ENCODE measurements around the gene HMSD.
"Not testable (repeated sequence)": the region's sequence is repeated elsewhere in the genome, so short reads cannot be mapped to it uniquely, and the experiment has no call there.

HMSD gene

DNA sequence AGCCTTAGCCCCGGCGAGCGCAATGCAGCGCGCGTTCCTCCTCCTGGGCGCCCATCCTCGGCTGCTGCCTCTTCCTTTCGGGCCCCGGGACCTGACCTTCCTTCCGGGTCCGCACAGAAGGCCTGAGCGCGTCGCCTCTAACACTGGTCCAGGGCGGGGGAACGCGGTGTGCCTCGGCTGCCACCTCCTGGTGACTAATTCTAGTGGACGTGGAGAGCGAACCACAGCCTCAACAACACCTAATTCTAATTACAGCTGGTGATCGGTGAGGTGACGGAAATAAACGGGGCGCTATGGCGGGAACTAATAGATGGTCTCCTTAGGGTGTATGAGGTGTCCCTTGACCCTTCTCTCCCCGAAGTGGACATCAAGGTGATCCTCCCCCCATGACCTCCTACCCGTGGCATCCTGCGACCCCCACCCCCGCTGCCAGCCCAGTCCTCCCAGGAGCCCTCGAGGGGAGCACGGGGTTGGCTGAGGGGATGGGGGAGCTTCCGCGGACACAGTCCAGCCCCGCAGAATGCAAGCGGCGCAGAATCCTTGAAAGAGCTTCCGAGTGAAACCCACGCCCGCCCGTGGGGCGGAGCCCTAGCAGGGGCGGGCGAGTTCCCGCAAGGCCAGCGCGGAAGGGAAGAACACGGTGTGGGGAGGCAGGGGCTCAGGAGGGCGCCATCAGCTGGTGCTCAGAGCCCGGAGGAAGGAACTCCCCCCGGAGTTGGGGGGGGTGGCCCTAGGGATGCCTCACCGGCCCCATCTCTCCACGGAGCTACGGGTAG is 12.8 kb upstream of the HMSD start:
- Mint-ChIP-seq H3K4me3 (peak overlapping the region; percentile 58), H3K36me3 (no peaks in the 10 kb centered on the region)
- CTCF ChIA-PET, result interaction anchor here (0.6 to 3.6 kb wide), 24 partner anchors 8 to 1166 kb away, joined by 3 to 25 read pairs (median 4); no protein-coding TSS in a partner anchor

DNA sequence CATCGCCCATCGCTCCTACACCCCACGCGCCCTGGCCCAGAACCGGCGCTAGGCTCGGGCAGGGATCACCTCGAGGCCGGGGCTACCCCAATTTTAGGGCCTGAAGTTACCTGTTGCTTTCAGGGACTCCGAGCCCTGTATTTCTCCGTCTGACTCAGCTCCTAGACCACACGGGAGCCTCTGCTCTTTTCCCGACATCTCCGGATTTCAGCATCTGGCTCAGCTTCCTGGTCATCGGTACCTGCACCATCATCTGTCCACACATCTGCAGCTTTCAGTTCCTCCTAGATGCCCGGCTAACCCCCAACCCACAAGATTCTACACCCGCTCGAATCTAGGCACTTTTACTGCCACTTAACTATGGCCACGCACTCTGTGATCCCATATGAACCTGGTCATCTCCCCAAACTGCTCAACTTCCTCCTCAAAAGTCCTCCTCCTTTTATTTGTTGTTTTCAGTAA is 12.1 kb upstream of the HMSD start:
- Mint-ChIP-seq H3K36me3 (no peaks in the 10 kb centered on the region), H3K4me3 (no peak overlapping the region), H3K4me1 (peaks cover 3% of the 10 kb centered on the region), H3K9me3 (no peaks in the 10 kb centered on the region), H3K27ac (no peak overlapping the region), H3K27me3 (peaks cover 8% of the 10 kb centered on the region)
- no peak for DNase-seq
- CTCF ChIA-PET, result interaction anchor here (0.8 to 3.6 kb wide), 15 partner anchors 11 to 422 kb away, joined by 3 to 25 read pairs (median 5); no protein-coding TSS in a partner anchor

More for the DNA sequence above, 12.8 kb upstream of the HMSD start:
- Mint-ChIP-seq H3K4me1 (peaks cover 3% of the 10 kb centered on the region), H3K9me3 (no peaks in the 10 kb centered on the region), H3K27ac (no peak overlapping the region), H3K27me3 (peaks cover 8% of the 10 kb centered on the region)
- DNase-seq, result peak; percentile 75

DNA sequence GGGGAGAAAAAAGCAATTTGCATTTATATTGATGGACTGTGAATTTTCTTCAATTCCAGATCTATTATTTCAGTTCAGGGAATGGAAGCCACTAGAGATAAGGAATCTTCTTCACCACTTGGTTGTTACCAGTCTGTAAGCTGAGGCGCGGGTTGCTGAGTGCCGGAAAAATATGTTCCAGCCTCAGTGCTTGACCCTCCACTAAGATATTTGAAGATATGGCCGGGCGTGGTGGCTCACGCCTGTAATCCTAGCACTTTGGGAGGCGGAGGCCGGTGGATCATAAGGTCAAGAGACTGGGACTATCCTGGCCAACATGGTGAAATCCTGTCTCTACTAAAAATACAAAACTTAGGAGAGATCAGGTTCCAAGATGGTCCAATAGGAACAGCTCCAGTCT is 9.1 kb upstream of the HMSD start:
- H3K4me3 Mint-ChIP-seq, result no peak overlapping the region
- H3K27ac Mint-ChIP-seq, result no peak overlapping the region
- no peaks in the 10 kb centered on the region for H3K36me3 Mint-ChIP-seq
- no peak for DNase-seq
- H3K27me3 Mint-ChIP-seq, result peaks cover 2% of the 10 kb centered on the region
- H3K4me1 Mint-ChIP-seq, result peaks cover 3% of the 10 kb centered on the region
- CTCF ChIA-PET, result no interaction called here
- no peaks in the 10 kb centered on the region for H3K9me3 Mint-ChIP-seq

DNA sequence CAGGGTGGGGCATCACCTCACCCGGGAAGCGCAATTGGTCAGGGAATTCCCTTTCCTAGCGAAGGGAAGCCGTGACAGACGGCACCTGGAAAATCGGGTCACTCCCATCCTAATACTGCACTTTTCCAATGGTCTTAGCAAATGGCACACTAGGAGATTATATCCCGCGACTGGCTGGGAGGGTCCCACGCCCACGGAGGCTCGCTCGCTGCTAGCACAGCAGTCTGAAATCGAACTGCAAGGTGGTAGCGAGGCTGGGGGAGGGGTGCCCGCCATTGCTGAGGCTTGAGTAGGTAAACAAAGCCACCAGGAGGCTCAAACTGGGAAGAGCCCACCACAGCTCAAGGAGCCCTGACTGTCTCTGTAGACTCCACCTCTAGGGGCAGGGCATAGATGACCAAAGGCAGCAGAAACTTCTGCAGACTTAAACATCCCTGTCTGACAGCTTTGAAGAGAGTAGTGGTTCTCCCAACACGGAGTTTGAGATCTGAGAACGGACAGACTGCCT is 8.5 kb upstream of the HMSD start:
- CTCF ChIA-PET, H3K27ac Mint-ChIP-seq, H3K27me3 Mint-ChIP-seq: not testable (repeated sequence)

DNA sequence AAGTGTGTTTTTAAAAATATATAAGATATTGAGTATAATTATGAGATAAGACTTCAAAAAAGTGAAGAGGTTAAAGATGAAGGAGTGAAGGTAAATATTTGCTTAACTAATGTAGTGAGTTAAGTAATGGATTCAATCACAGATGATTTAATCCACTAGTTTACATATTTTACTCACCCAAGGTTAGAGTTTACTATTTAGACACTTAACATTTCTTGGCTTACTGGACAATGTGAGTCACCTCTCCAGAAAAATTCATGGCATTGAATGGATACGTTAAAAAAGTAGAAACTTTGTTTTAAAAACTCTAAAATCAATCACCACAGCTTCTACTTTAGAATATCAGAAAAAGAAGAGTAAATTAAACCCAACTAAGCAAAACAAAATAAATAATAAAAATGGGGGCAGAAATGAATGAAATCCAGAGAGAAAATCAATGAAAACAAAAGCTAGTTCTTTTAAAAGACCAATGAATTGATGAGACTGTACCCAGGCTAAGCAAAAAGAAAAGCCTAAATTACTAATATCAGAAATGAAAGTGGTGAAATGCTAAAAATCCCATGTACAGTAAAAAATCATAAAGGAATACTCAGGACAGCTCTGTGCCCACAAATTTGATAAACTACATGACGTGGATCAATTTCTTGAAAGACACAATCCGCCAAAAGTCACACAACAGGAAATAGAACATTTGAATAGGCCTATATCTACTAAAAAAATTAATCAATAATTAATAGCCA is 1.9 kb upstream of the HMSD start:
- CTCF ChIA-PET, result interaction anchor here (1.0 to 2.1 kb wide), 2 partner anchors 11 to 17 kb away, joined by 3 to 6 read pairs; no protein-coding TSS in a partner anchor
- no peak overlapping the region for H3K4me3 Mint-ChIP-seq
- no peaks in the 10 kb centered on the region for H3K9me3 Mint-ChIP-seq
- H3K36me3 Mint-ChIP-seq, result no peaks in the 10 kb centered on the region
- H3K4me1 Mint-ChIP-seq, result peaks cover 27% of the 10 kb centered on the region
- no peak overlapping the region for H3K27ac Mint-ChIP-seq
- H3K27me3 Mint-ChIP-seq, result peaks cover 6% of the 10 kb centered on the region
- no peak for DNase-seq

More for the DNA sequence above, 8.5 kb upstream of the HMSD start:
- not testable (repeated sequence) for H3K9me3 Mint-ChIP-seq, H3K4me3 Mint-ChIP-seq, DNase-seq, H3K36me3 Mint-ChIP-seq, H3K4me1 Mint-ChIP-seq

DNA sequence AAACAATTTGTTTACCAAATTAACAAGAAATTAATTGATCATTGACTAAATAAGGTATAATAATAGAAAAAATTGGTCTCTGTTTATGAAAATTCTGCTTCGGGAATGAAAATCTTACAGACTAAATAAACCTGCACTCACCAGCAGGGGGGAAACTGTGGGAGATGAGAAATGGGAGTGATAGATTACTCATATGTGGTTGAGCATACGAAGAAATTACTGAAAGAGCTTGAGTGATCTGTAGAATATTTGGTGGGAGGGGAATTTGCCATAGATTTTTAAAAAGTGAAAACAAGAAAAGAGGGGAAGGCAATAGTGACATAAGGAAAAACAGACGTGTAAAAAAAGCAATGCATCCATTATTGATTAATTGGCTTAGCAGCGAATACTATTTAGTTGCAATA is 2.2 kb downstream of the HMSD start:
- H3K9me3 Mint-ChIP-seq, result no peaks in the 10 kb centered on the region
- no peak for DNase-seq
- H3K27ac Mint-ChIP-seq, result no peak overlapping the region
- peaks cover 9% of the 10 kb centered on the region for H3K27me3 Mint-ChIP-seq
- CTCF ChIA-PET, result interaction anchor here (0.6 to 1.3 kb wide), 3 partner anchors 12 to 218 kb away, joined by 5 to 11 read pairs (median 6); no protein-coding TSS in a partner anchor
- H3K36me3 Mint-ChIP-seq, result no peaks in the 10 kb centered on the region
- H3K4me3 Mint-ChIP-seq, result no peak overlapping the region
- H3K4me1 Mint-ChIP-seq, result peaks cover 27% of the 10 kb centered on the region

DNA sequence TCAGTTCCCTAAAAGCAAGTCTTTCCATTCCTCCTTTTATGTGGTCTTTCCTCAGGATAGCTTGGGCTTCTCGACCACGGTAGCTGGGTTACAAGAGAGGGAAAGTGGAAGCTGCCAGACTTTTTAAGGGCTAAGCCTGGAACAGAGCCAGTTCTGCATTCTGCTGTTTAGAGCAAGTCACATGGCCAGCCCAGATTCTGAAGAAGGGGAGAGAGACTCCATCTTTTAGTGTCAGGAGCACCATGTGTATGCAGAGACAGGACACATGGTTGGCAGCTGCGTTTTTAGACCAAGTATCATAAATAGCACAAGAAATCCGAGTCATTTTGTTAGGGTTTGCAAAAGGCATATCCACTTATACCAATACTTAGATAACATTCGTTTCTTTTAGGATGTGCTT is 4.7 kb downstream of the HMSD start:
- no peaks in the 10 kb centered on the region for H3K36me3 Mint-ChIP-seq
- DNase-seq, result no peak
- H3K4me1 Mint-ChIP-seq, result peaks cover 18% of the 10 kb centered on the region
- no peaks in the 10 kb centered on the region for H3K9me3 Mint-ChIP-seq
- no peak overlapping the region for H3K27ac Mint-ChIP-seq
- peaks cover 9% of the 10 kb centered on the region for H3K27me3 Mint-ChIP-seq
- H3K4me3 Mint-ChIP-seq, result no peak overlapping the region
- CTCF ChIA-PET, result interaction anchor here (0.6 to 4.0 kb wide), 3 partner anchors 10 to 36 kb away, joined by 4 to 26 read pairs (median 6); no protein-coding TSS in a partner anchor

DNA sequence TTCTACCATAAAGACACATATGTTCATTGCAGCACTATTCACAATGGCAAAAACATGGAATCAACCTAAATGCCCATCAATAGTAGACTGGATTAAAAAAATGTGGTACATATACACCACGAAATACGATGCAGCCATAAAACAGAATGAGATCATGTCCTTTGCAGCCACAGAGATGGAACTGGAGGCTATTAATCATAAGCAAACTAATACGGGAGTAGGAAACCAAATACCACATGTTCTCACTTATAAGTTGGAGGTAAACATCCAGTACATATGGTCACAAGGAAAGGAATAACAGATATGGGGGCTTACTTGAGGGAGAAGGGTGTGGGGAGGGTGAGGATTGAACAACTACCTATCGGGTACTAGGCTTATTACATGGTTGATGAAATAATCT is 7.7 kb downstream of the HMSD start:
- H3K27me3 Mint-ChIP-seq, result peaks cover 3% of the 10 kb centered on the region
- H3K36me3 Mint-ChIP-seq, result no peaks in the 10 kb centered on the region
- no peak overlapping the region for H3K27ac Mint-ChIP-seq
- DNase-seq, result no peak
- H3K4me1 Mint-ChIP-seq, result no peaks in the 10 kb centered on the region
- no peaks in the 10 kb centered on the region for H3K9me3 Mint-ChIP-seq
- H3K4me3 Mint-ChIP-seq, result no peak overlapping the region
- CTCF ChIA-PET, result no interaction called here

DNA sequence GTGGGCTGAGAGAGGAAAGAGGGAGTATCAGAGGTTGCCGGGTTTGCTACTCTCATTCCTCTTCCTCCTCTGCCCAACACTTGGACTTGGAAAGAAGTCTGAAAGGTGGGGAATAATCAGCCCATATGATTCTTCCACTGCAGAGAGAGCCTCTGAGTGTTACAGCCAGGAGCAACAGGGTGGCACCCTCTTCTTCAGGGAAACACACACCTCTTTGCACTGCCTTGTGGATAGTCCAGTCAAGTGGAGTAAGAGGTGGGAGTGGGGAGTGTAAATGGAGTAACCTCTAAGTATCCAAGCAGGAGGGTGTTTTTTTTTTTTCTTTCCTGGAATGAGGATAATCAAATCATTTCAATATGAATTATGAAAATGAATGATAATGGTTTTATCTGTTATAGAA is 11.8 kb downstream of the HMSD start:
- H3K27me3 Mint-ChIP-seq, result peaks cover 12% of the 10 kb centered on the region
- CTCF ChIA-PET, result interaction anchor here (1.0 to 6.3 kb wide), 5 partner anchors 14 to 442 kb away, joined by 3 to 56 read pairs (median 6); no protein-coding TSS in a partner anchor
- no peak overlapping the region for H3K4me3 Mint-ChIP-seq
- H3K4me1 Mint-ChIP-seq, result no peaks in the 10 kb centered on the region
- H3K36me3 Mint-ChIP-seq, result no peaks in the 10 kb centered on the region
- H3K27ac Mint-ChIP-seq, result no peak overlapping the region
- no peaks in the 10 kb centered on the region for H3K9me3 Mint-ChIP-seq
- no peak for DNase-seq

DNA sequence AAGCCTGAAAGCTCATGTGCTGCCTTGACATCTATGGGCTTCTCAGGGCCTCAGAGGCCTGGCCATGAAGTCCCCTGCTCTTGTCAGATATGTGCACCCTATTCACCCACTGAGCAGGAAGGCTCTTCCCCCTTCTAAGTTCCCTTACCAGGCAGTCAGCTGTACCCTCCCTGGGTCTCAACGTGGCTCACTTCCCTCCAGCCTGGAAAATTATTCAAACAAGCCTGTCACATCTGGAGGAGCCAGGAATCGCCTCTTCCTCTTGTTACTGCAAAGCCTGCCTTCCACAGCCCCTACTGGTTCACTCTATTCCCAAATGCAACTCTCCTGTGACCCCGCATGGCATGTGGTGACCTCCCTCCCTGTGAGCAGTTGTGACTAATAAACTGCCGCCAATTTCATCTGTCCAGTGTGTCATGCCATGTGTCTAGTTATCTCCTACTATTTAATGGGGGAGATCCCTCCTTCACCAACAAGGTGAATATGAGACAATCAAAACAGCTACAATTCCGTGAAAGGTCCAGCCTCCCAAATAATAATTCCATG is 12.4 kb downstream of the HMSD start:
- CTCF ChIA-PET, result interaction anchor here (1.0 to 6.3 kb wide), 6 partner anchors 8 to 34 kb away, joined by 3 to 56 read pairs (median 6); partner anchors contain the start of gene SERPINB8
- no peak for DNase-seq
- Mint-ChIP-seq H3K4me3 (no peak overlapping the region), H3K9me3 (no peaks in the 10 kb centered on the region), H3K36me3 (no peaks in the 10 kb centered on the region), H3K27ac (no peak overlapping the region), H3K4me1 (no peaks in the 10 kb centered on the region), H3K27me3 (peaks cover 12% of the 10 kb centered on the region)

DNA sequence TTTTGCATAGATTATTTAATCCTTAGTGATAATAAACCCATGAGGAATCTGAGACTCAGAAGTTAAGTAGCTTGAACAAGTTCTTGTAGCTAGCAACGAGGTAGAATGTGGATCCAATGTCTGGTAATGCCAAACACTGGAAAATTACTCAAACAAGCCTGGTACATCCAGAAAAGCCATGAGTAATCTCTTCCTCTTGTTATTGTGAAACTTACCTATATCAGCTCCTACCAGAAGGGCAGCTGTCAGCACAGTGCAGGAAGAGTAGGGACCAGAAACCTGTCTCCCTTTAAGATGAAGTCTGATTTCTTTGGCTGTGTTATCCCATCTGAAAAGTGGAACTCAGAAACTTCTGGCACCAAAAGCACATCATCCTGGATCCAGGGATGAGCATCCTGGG is 13.0 kb downstream of the HMSD start:
- Mint-ChIP-seq H3K4me3 (no peak overlapping the region), H3K27me3 (peaks cover 12% of the 10 kb centered on the region), H3K9me3 (no peaks in the 10 kb centered on the region), H3K36me3 (no peaks in the 10 kb centered on the region), H3K27ac (no peak overlapping the region), H3K4me1 (no peaks in the 10 kb centered on the region)
- CTCF ChIA-PET, result interaction anchor here (1.2 to 6.3 kb wide), 6 partner anchors 8 to 33 kb away, joined by 3 to 56 read pairs (median 9); partner anchors contain the start of gene SERPINB8
- no peak for DNase-seq

DNA sequence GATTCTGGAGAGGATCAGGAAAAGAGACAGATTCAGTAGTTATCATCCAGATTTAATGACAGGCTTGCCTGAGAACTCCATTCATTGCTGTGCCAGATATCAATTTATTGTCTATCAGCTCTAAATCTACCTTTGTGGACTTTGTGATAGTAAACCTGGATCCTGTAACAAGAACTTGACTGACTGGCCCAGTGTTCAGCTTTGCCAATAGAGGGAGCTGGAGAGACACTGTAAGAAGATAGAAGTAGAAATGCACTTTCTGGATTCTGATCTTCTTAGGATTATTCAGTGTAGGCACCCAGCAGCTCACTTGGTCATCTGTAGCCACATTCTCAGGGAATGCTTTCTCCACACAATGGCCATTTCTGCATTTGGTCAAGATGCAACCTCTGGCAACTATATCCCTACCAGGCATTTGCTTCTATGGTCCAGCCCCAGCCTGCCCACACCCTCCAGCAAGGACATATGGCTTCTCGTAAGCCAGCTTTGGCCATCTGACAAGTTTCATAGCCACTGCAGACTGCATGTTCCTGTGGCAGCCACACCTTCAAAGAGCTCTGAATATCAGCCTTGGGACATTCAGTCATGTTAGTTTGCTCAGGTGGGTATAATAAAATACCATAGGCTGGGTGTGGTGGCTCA is 14.6 kb downstream of the HMSD start:
- Mint-ChIP-seq H3K9me3 (no peaks in the 10 kb centered on the region), H3K27ac (no peak overlapping the region), H3K4me3 (no peak overlapping the region), H3K4me1 (no peaks in the 10 kb centered on the region), H3K27me3 (peaks cover 12% of the 10 kb centered on the region), H3K36me3 (no peaks in the 10 kb centered on the region)
- peak; percentile 66 for DNase-seq
- CTCF ChIA-PET, result interaction anchor here (0.6 to 6.3 kb wide), 21 partner anchors 10 to 446 kb away, joined by 3 to 56 read pairs (median 4); no protein-coding TSS in a partner anchor

DNA sequence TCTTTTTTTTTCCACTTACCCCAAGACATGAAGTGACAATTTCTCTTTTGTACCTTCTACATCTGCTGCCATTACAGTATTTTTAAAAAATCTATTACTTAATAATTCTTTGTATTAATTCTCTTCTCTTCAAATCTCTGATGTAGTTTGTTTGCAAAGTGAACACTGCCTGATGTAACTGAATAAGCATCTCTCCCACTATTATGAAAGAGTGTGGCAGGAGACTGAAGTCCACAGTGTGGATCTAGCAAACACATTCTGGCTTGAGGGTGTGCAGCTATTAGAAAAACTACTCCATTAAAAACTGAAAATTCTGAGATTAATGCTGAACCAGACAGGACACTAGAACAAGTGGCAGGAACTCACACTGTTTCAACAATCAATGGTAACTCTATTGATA is 15.8 kb downstream of the HMSD start:
- Mint-ChIP-seq H3K9me3 (no peaks in the 10 kb centered on the region), H3K36me3 (no peaks in the 10 kb centered on the region), H3K4me1 (peaks cover 11% of the 10 kb centered on the region), H3K27ac (no peak overlapping the region), H3K4me3 (no peak overlapping the region), H3K27me3 (peaks cover 12% of the 10 kb centered on the region)
- no peak for DNase-seq
- CTCF ChIA-PET, result interaction anchor here (1.1 to 6.3 kb wide), 3 partner anchors 10 to 447 kb away, joined by 3 to 56 read pairs (median 26); no protein-coding TSS in a partner anchor

Measured in activated naive CD4-positive, alpha-beta T cell treated with anti-CD3 and anti-CD28 coated beads, Interleukin-2, amount 10 ng/mL, durations not matched to agents 7 days and 5 days (primary cell).